GM13977 (cell line): ENCODE results near the gene SOCS1.

Source experiments
- DNase-seq: peaks from one replicate; pipeline ENCODE4 v3.0.0; 2012; ENCODE audit warnings: low spot score
- in situ Hi-C: fragments of 300-500 bp; cut with MboI; formaldehyde crosslinking; loops from one replicate; pipeline ENCODE4 v1.12.0; 2022; ENCODE audit warnings: low sequenced_read_pairs, low pct_unique_long_range_greater_than_20kb, mixed read lengths, inconsistent platforms; ENCODE audit not compliant: unreplicated experiment
- TF ChIP-seq, protein P1 (sequence below): IDR thresholded peaks from 2 replicates; pipeline ENCODE4 v1.5.1; 2012; ENCODE audit warnings: mild to moderate bottlenecking, control low read depth; ENCODE audit not compliant: insufficient read depth; ENCODE audit errors: extremely low read depth, missing control alignments

The SOCS1 gene

GRCh38 chr16:11242658-11243057 lies 13.3 kb downstream of the SOCS1 start:
- TF ChIP-seq, protein P1, sequence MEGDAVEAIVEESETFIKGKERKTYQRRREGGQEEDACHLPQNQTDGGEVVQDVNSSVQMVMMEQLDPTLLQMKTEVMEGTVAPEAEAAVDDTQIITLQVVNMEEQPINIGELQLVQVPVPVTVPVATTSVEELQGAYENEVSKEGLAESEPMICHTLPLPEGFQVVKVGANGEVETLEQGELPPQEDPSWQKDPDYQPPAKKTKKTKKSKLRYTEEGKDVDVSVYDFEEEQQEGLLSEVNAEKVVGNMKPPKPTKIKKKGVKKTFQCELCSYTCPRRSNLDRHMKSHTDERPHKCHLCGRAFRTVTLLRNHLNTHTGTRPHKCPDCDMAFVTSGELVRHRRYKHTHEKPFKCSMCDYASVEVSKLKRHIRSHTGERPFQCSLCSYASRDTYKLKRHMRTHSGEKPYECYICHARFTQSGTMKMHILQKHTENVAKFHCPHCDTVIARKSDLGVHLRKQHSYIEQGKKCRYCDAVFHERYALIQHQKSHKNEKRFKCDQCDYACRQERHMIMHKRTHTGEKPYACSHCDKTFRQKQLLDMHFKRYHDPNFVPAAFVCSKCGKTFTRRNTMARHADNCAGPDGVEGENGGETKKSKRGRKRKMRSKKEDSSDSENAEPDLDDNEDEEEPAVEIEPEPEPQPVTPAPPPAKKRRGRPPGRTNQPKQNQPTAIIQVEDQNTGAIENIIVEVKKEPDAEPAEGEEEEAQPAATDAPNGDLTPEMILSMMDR, result no peak
- in situ Hi-C loops, result no loop called here
- no peak for DNase-seq

- TF ChIP-seq, protein P1, result no peak
- in situ Hi-C loops, result no loop called here
Measured at GRCh38 chr16:11241480-11242204, 14.4 kb downstream of the SOCS1 start.

GRCh38 chr16:11240636-11241473 lies 15.1 kb downstream of the SOCS1 start:
- TF ChIP-seq, protein P1, result no peak
- in situ Hi-C loops, result no loop called here
- DNase-seq, result no peak

More at GRCh38 chr16:11241480-11242204, 14.4 kb downstream of the SOCS1 start:
- no peak for DNase-seq

GRCh38 chr16:11239644-11240632 lies 16.1 kb downstream of the SOCS1 start:
- no peak for DNase-seq
- TF ChIP-seq, protein P1, result no peak
- in situ Hi-C loops, result no loop called here

DNA sequence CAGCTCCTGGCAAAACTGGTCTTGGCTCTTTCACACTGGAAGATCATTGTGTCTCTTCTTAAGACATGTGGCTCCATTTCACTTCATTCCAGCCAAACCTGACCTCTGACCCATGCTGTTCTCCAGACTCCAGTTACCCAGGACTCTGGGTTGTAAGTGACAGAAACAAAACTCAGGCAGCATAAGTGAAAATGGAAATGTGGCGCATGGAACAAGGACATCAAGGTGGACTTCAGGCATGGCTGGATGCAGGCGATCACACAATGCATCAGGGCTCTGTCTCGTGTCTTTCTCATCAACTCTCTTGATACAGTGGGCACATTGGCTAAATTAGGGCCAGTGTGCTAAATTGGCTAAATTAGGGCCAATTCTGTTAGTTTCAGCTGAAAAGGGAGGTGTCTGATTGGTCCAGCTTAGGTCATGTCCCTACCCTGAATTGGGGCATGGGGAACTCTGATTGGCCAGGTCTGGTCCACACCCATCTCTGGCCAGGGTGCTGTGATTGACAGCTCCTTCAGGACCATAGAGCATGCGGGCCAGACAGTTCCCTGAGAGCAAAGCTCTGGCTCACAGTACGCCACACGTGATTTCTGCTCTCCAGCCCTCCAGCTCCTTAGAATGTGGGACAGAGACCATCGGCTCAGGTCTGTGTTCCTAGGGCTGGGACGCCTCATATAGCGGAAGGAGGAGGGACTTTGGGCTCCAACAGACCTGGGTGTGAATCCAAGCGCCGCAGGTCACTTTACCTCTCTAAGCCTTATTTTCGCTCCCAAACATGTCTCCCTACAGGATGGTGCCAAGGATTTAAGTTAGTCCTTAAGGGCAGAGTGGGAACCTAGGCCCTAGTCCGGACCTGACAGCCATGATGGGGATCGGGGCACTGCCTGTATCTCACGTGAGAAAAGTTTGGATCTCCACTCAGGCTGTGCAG lies 17.5 kb downstream of the SOCS1 start:
- in situ Hi-C loops, result no loop called here
- TF ChIP-seq, protein P1, result no peak
- DNase-seq, result no peak
